ENCODE results near the gene ARAP2.
A peak's percentile ranks its signal among the peaks of the same experiment; 100 is the strongest.
"Not testable (repeated sequence)": the region's sequence is repeated elsewhere in the genome, so short reads cannot be mapped to it uniquely, and the experiment has no call there.

Gene ARAP2

DNA sequence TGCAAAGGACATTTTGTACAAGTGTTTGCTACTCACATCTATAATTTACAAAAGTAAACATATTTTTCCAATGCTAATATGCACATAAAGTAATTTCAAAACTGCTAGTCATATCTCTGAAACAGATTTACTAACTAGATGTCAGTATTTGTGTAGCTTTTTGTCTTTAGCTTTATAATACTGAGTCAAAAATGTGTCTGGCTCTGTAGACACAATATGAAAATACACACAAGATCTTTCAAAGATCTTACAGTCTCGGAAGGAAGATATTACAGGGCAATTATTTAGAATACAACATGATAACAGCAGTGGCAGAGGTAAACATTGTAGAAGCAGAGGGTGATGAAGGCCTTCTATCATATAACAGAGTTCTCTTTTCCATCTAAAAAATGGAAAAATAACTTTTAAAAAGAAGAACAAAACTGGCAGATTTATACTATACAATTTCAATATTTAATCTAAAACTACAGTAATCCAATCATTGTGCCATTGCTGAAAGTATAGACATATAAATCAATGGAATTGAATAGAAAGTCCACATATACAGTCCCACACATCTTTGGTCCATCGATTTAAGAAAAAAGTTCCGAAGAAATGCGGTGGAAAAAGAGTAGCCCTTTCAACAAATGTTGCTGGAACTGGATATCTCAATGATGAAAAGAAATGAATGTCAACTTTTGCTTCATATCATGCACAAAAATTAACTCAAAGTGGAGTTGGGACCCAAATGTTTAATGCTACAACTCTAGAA is 29.4 kb downstream of the ARAP2 start:
- peak; percentile 24 for DNase-seq

DNA sequence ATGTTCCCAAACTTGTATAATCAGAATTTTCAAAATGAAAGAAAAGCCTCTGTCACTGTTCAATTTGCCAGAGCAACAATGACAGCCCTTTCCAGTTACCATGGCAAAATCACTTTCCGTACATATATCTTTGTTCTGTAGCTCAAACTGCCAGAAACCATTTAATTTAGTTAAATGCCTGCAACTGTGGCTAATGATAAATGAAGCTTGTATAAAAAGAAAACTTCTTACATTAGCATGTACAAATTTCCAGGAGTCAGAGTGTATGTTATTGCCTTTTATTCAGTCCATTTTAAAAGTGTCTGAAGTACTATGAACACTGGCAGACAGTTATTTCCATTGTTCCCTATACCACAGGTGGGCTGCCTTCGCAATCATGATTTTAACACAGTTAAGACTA is 30.3 kb downstream of the ARAP2 start:
- no peak for DNase-seq

DNA sequence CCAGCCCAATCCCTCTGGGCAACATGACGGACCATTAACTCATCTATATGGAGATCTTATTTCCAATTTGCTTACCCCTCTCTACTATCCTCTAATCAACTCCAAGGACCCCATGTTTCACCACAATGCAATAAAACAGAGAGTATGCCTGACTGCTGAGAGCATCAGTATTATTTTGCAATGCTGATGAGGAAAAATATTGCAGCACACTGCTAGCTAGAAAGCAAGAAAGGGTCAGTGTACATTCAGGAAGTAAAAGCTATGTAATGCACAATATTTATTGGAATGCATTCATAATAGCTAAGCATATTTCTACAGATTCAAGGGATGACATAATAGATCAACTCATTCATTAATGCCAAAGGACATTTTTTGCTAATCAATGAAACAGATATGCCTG is 33.2 kb downstream of the ARAP2 start:
- no peak for DNase-seq

DNA sequence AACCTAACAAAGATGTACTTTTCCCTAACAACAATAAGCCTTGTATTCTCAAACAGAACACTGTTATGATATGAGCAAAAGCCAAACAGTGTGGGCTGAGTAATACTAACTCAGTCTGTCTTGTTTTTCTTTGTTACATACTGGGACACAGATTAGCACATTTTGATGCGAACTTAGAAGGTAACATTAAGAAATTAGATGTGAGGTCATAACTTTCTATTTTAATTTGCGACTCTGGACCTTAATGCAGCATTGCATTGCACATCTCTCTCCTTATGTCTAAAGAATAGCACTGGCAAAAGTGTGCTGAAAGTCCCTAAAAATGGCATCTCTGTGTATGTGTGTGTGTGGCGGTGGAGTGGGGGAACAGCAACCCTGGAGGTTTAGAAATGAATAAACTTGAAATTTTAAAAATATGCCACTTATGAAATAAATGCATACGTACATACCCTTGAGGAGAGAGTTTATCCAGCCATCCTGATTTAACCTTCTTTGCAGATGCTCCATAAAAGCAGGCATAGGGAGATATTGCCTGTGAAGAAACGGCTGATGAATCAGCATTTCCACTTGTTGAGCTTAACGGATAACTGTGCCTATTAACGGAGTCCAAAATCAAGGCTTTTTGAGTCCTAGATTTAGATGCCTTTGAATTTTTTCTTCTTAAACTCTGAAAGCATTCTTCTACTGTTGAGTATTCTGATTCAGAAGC is 34.2 kb downstream of the ARAP2 start:
- DNase-seq, result peak; percentile 66

DNA sequence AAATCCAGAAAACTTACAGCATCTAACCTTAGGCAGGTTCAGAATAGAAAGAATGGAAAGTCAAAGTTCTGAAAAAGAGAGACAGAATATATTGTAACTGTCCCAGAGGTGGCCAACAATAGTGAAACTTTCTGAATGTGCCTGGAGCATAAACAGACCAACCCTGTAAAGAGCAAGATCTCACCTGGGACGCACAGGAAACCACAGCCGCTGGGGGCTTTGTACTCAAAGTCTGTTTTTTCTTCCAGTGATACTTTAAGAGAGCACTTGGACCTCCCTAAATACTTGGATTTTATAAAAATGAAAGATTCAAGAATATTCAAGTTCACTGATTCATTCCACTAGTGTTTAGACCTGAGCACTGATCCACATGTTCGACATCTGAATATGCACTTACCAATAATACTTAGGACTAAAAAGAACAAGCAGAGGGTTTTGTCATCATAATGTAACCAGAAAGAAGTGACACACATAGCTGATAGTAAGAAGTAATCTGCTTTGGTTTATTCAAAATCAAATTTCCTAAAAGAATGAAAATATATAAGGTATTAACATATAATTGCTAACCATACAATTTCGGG is 35.3 kb downstream of the ARAP2 start:
- DNase-seq, result peak; percentile 68

DNA sequence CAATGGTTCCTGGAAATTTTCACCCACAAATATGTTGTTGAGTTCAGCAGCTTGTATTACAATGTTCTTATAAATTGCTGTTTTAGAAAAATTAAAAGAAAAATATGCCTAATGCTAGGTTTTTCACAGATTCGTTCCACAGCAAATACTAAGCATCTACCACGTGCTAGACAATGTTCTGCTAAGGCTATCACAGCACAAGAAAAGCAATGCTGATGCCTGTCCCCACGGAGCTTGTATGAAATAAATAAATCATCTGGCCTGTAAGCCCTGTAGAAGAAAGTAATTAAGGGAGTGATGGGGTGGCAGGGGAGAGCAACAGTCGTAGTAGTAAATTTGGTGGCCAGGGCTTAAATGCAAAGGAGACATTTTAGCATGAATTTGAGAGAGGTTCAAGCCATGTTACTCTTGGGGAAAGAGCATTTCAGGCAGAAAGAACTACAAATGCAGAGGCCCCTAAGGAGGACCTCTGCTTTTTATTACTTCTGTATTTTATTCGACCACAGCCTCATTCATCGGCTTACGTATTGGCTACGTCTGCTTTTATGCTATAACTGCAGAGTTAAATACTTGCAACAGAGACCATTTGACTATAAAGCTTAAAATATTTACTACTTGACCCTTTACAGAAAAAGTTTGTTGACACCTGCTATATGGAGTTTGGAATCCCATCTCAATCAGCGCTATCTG is 36.3 kb downstream of the ARAP2 start:
- DNase-seq, result no peak

DNA sequence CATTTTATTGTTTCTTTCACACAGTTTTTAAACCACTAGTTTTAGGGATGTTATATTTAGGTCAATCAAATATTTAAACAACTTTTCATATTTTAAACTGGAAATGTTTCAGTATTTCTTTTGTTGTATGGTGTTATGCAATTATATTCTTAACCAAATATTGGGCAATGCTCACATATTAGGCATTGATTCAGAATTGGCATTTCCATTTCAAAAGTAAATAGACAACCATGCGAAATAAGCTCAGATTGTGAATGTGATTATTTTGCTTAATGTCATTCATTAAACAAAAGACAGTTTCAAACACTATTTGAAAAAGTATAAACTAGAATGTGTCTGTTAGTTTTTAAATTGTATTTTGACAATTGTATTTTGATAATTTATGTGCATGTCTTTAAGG is 36.9 kb downstream of the ARAP2 start:
- no peak for DNase-seq

DNA sequence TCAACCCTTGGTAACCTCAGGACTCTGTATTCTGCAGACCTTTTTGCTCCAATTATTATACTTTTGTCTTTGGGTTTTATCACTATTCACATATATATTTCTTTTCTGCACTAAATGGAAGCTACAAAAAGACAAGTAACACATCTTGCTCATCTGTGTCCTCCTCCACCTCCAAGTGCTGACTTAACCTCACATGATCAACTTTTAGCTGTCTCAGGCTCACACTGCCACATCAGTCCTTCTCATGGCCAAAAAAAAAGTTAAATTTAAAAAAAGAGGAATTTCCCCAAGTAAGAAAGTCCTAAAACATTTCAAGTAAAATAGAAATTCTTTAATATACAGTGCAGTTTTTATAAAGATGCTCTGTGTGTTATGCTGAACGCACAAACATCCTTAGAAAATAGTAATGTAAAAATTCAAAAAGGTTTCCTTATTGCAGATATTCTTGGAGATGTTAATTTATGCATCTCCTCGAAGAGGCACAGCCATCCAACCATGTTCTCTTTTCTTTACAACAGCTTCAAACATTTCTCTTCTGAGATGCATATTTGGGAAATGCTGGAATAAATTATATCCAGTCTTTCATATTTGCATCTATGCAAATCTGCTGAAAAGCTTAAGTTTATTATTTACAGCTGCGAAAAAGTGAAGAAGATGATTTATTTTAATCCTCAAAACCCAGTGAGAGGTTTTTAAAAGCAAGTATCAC is 37.6 kb downstream of the ARAP2 start:
- no peak for DNase-seq

DNA sequence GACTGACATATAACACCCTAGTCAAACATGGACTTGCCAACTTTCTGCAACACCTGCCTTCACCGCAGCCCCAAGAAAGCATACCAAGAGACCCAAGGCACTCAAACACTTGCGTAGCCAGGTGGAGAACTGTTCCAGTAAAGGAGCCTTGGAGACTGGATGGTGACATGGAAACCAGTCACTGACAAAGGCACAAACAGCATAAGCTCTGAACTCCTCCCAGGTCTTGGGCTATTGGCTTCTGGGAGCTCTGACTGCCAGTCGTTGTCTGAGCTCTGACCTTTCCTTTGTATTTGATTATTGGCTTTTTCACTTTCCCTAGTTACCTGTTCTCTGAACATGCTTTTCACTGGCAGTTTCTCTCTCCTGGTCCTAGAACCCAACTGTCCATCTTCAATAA is 38.3 kb downstream of the ARAP2 start:
- no peak for DNase-seq

DNA sequence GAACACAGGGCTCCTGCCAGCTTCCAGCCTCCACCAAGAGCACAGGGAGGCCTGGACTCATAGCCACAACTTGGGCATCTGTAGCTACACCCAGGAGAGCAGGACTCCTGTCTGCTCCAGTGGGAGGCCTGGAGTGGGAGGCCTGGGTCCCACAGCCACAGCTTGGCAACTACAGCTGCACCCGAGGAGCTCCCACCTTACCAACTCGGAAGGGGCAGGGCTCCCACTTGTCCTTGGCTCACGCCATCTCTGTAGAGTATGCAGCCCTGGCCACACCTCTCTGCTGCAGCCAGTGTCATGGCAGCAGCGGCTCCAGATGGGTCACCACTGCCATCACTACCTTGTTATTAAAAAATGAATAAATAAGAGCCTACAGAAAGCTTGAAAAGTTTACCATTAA is 45.5 kb downstream of the ARAP2 start:
- no peak for DNase-seq

DNA sequence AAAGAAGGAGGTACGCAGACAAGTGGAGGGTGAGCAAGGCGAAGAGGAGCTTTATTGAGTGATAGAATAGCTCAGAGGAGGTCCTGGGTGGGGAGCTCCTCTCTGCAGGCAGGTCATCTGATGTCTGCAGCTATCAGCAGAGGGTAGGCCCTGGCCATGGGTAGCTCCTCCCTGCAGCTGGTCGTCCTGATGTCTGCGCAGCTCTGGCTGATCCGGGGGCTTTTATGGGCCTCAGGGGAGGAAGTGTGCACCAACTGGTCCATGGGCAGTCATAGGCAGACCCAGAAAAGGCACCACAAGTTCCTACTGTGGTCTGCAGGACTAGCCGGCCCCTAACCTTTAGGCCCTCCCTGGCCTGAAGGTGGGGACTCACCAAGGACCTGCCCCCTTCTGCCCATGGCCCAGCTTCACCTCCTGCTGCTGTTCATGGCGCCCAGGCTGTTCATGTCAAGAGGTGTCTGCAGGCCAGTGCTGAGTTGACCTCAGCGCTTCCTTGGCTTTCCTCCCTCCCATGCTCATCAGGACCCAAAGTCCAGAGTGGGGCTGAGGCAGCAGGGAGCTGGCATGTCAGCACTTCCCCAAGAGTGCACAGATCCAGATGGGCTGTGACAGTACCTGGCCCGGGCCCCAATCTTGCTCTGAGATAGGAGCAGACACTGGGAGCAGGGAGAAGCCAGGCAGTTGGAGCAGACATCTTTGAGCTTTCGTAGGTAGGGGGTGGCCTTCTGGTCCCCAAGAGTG is 46.1 kb downstream of the ARAP2 start:
- DNase-seq, result no peak

DNA sequence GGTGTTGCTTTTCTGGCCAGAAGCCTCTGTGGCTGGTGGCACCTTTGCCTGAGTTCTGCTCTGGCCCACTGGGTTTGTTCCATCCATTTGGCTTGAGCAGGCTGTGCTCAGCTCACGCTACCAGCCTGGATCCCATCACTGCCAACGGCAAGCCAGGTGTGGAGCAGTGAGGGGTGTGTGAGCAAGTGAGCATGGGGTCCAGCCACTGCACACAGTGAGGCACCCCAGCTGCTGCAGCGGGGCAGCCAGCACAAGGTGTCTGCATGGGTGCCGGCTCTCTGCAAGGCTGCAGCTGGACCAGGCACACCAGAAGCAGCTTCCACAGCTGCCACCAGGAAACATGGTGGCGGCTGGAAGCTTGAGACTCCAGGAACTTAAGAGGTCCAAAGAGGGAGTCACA is 46.8 kb downstream of the ARAP2 start:
- DNase-seq, result no peak

DNA sequence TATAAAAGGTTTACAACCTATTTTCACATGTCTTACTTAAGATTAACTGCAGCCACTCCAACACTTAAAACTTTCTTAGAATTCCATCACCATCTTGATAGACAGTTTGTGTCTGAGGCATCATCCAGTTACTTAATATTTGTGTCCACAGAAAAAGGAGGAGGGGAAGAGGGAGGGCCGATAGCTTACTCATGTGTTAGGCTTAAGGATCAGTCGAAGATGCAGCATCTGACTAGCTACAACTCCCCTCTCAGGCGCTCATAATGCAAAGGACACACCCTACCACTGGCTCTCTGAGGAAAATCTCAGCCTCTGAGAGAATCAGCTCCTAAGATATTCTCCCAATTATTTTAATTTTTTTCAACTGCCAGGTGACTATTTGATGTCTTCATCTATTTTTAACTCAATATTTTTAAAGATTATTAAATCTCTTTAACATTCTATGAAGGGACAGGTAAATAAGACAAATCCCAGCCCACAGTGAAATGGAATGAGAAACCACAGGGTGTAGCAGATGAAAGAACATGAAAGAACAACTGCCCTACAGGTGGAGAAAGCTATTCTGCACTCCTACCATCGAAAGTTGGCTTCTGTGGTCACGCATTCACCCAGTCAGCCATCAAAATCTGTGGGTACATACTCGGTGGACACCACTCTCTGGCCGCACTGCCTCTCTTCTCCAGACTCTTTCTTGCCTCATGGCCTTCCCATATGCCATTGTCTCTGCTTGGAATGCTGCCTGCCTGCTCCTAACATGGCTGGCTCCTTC is 48.0 kb downstream of the ARAP2 start:
- no peak for DNase-seq

DNA sequence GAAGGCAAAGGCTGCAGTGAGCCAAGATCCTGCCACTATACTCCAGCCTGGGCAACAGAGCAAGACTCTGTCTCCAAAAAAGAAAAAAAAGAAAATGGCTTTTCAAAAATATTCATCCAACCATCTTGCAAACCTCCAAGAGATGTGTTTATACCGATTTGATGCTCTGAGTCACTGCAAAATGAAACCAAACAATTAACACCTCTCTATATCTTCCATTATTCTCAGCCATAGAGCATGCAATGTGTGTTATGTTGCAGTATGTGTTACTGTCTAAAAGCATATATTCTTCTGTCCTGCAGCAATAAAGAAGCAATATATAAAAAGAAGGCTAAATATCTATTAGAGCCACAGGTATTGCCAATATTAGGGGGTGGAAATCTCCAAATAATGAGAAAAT is 51.4 kb downstream of the ARAP2 start:
- no peak for DNase-seq

DNA sequence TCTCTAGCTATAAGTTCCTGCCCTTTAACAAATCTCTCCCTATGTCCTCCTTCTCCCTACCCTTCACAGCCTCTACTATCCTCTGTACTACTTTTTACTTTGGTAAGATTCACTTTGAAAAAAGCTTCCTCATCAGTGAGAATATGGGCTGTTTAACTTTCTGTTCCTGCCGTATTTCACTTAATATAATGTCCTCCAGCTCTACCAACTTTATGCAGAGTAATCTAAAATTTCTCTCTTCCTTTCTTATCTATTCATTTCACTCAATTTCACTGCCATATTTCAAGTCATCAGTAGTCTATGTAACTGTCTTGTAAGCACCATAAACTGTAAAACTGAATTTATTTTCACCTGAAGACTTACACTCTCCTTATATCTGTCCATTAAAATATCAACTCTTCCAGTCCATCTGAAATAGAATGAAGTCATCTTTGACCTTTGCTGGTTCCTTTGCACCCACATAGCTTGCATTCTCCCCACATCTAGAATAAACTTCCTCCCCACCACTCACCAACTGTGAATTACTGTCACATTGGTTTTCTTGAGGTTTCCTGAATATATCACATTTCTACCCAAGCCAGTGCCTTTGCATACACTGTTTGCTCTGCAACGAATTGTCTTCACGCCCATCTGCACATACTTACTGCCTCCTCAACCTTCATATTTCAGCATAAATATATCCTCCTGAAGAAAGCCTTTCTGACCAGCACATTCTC is 54.6 kb downstream of the ARAP2 start:
- DNase-seq, result peak; percentile 59

DNA sequence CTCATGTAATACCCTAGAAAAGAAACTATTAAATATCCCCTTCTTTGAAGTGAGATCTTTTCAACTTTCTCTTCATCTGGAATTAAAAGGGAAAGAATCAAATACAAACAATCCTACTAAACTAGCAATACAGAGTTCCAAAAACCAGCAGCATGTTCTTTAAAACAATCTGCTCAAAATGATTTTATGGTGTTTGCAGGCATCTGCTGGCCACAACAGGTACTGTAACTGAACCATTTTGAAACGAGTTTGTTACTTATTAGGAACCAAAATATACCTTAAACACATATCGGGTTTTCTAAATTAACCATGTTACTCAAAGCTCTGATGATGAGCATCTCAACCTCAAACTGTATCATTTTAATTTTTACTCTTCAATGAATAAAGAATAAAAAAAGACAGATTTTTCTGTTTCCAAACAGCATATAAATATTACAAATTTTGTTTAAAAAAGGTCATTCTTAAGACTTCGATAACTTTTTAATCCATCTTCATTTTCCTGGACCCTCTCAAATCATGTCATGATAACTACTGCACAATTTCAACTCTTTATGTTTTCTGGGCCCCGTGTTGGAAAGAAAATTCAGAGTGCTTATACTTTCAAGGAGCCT is 56.5 kb downstream of the ARAP2 start:
- DNase-seq, result peak; percentile 17

DNA sequence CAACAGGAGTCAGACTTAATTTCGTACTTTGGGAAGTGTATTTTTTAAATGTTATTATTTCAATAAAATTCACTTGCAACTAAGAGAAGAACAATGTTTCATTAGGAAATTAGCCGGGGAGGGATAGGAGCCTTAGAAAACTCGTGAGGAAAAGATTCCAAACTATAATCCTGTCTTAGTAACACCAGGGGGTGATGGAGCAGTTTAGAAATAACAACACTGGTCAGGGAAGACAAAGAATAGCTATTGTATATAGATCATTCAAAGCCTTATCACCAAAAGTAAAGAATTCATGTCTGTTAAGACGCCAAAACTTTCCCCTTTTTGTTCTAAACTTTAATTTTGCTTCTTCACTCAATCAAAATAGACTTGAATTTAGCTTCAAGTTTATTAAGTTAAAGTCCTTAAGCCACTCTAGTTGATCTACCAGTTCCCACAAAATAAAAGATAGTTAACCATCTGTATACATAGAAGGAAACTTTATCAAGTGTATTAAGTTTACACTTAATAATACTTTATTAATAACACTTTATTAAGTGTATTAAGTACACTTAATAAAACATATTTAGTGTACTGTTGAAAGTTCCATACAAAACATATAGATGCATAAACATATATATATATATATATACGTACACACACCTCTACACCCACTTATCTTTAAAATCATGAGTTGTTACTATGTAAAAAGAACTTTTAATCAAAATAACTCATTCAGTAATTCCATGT is 60.5 kb downstream of the ARAP2 start:
- DNase-seq, result no peak

DNA sequence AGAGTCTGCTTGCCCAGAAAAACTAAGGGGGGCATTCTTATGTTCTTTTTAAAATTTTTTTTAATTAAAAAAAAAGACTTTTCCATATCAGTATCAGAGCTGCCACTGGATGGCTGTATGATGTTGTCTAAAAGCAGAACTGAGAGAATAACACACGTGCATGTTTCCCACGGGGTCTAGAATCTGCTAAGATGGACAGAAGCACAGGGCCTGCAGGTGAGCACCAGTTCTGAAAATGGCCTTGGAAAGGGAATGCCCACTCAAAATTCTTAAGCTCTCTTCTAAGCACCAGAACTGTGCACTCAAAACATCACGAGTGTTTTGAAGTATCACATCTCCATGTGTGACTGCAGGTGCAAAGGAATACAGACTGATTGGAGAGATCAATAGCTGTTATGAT is 61.1 kb downstream of the ARAP2 start:
- DNase-seq, result no peak

DNA sequence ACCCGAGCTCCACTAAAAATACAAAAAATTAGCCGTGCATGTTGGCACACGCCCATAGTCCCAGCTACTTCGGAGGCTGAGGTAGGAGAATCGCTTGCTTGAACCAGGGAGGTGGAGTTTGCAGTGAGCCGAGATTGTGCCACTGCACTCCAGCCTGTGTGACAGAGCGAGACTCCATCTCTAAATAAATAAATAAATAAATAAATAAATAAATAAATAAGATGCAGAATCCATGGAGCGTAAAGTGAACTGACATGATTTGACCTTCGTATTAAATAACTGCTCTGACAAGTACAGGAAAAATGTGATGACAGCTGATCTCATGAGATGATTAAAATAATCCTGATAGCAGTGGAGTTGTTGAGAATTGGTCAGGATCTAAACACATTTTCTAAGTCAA is 62.0 kb downstream of the ARAP2 start:
- DNase-seq, result not testable (repeated sequence)

DNA sequence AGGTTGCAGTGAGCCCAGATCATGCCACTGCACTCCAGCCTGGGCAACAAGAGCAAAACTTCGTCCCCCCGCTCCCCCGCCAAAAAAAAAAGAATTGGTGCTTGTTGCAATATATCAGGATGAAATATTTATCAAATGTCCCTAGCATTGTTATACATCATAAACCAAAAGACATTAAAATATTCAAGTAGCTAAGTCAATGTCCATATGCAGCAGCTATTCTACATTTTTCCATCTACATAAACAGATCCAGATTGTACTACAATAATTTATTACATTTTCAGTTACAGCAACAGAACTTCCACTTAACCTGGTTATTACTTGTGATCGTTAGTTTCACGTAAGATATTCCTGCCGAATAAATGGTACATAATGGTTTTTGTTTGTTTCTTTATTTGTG is 64.1 kb downstream of the ARAP2 start:
- no peak for DNase-seq

Data from activated CD4-positive, alpha-beta T cell treated with anti-CD3 and anti-CD28 coated beads, Interleukin-10, Interleukin-2, amounts not matched to agents 100 ng/mL and 50 ng/mL, durations not matched to agents 16 hours and 8 hours (primary cell).